ENCODE data around the gene ALLC. TPM values are rescaled to one million over a fixed set of nuclear protein-coding genes. Genes with fewer than 3 reads are reported as not detected.

Gene ALLC
- total and polyA plus RNA-seq, 4 donors, result 0.09 to 1.4 (median 0.74) TPM

- no peaks in the 10 kb centered on the region for H3K9me3 ChIP-seq (ENCODE audit: control insufficient read depth in 4 of 4, low read length in 3 of 4)
- TF ChIP-seq GABPA (IDR thresholded peaks at IDR 0.05 in 1 of 2, conservative IDR thresholded peaks at IDR 0.05 in 1 of 2) (no peak), HNF4A (conservative IDR thresholded peaks at IDR 0.05) (no peak)
- H3K27me3 ChIP-seq (ENCODE audit: control insufficient read depth in 4 of 4, insufficient read depth in 4 of 4, low read length in 3 of 4), result no peaks in the 10 kb centered on the region
- no peak overlapping the region for H3K9ac ChIP-seq (ENCODE audit: low read depth in 1 of 2, low read length in 2 of 2)
- 82% methylated on average over 16 of the region's 16 CpGs for WGBS
- peaks cover 0 to 5% (median 0%) of the 10 kb centered on the region in 4 donors for H3K36me3 ChIP-seq (ENCODE audit: control insufficient read depth in 4 of 4, insufficient read depth in 3 of 4, low read depth in 1 of 4, low read length in 3 of 4)
- DNase-seq (ENCODE audit: low spot score), result no peak
- no peak overlapping the region for H3K27ac ChIP-seq (ENCODE audit: low read depth in 1 of 2, low read length in 2 of 2)
- no peak overlapping the region for H3K4me3 ChIP-seq (ENCODE audit: low read depth in 1 of 3, low read length in 3 of 3)
- peaks cover 0 to 16% (median 12%) of the 10 kb centered on the region in 4 donors for H3K4me1 ChIP-seq (ENCODE audit: control insufficient read depth in 4 of 4, insufficient read depth in 4 of 4, low read length in 3 of 4)
Measured at GRCh38 chr2:3649581-3649980, 8.4 kb upstream of the ALLC start.

- no peaks in the 10 kb centered on the region for H3K27me3 ChIP-seq (ENCODE audit: control insufficient read depth in 4 of 4, insufficient read depth in 4 of 4, low read length in 3 of 4)
- peak overlapping the region in 1 of 2 donors; percentile 25 for H3K27ac ChIP-seq (ENCODE audit: low read depth in 1 of 2, low read length in 2 of 2)
- TF ChIP-seq GABPA (IDR thresholded peaks at IDR 0.05 in 1 of 2, conservative IDR thresholded peaks at IDR 0.05 in 1 of 2) (no peak), HNF4A (conservative IDR thresholded peaks at IDR 0.05) (no peak), CTCF (IDR thresholded peaks at IDR 0.05; ENCODE audit: low read depth, low read length, missing input control) (peak; percentile 5), NR2F2 (IDR thresholded peaks at IDR 0.05) (no peak)
- H3K4me3 ChIP-seq (ENCODE audit: low read depth in 1 of 3, low read length in 3 of 3), result no peak overlapping the region
- H3K4me1 ChIP-seq (ENCODE audit: control insufficient read depth in 4 of 4, insufficient read depth in 4 of 4, low read length in 3 of 4), result peaks cover 0 to 16% (median 12%) of the 10 kb centered on the region in 4 donors
- H3K9me3 ChIP-seq (ENCODE audit: control insufficient read depth in 4 of 4, low read length in 3 of 4), result no peaks in the 10 kb centered on the region
- H3K36me3 ChIP-seq (ENCODE audit: control insufficient read depth in 4 of 4, insufficient read depth in 3 of 4, low read depth in 1 of 4, low read length in 3 of 4), result peaks cover 0 to 5% (median 0%) of the 10 kb centered on the region in 4 donors
- 68% methylated on average over 20 of the region's 20 CpGs for WGBS
- H3K9ac ChIP-seq (ENCODE audit: low read depth in 1 of 2, low read length in 2 of 2), result no peak overlapping the region
- DNase-seq (ENCODE audit: low spot score), result no peak
Measured at GRCh38 chr2:3650140-3650920, 7.7 kb upstream of the ALLC start.

GRCh38 chr2:3651691-3652648 is 6.0 kb upstream of the ALLC start:
- Histone ChIP-seq H3K9me3 (ENCODE audit: control insufficient read depth in 4 of 4, low read length in 3 of 4) (no peaks in the 10 kb centered on the region), H3K9ac (ENCODE audit: low read depth in 1 of 2, low read length in 2 of 2) (peak overlapping the region in 1 of 2 donors; percentile 12)
- peak; percentile 50 for DNase-seq (ENCODE audit: low spot score)
- TF ChIP-seq RAD21 (IDR thresholded peaks at IDR 0.05), result peak in 1 of 2 donors; percentile 12
- no peak for TF ChIP-seq ZBTB33 (IDR thresholded peaks at IDR 0.05)
- TF ChIP-seq CTCF (IDR thresholded peaks at IDR 0.05; ENCODE audit: low read depth, low read length, missing input control), result no peak
- TF ChIP-seq FOXA2 (IDR thresholded peaks at IDR 0.05), result no peak
- TF ChIP-seq FOXA1 (IDR thresholded peaks at IDR 0.05), result no peak
- TF ChIP-seq NR2F2 (IDR thresholded peaks at IDR 0.05), result peak; percentile 70
- TF ChIP-seq JUND (IDR thresholded peaks at IDR 0.05), result no peak
- TF ChIP-seq REST (IDR thresholded peaks at IDR 0.05), result no peak
- no peak for TF ChIP-seq SP1 (IDR thresholded peaks at IDR 0.05)
- peak; percentile 63 for TF ChIP-seq YY1 (IDR thresholded peaks at IDR 0.05)
- no peak for TF ChIP-seq ATF3 (IDR thresholded peaks at IDR 0.05)
- TF ChIP-seq HNF4G (IDR thresholded peaks at IDR 0.05), result no peak

More at GRCh38 chr2:3651691-3652648, 6.0 kb upstream of the ALLC start:
- Histone ChIP-seq H3K36me3 (ENCODE audit: control insufficient read depth in 4 of 4, insufficient read depth in 3 of 4, low read depth in 1 of 4, low read length in 3 of 4) (no peaks in the 10 kb centered on the region), H3K27me3 (ENCODE audit: control insufficient read depth in 4 of 4, insufficient read depth in 4 of 4, low read length in 3 of 4) (no peaks in the 10 kb centered on the region), H3K27ac (ENCODE audit: low read depth in 1 of 2, low read length in 2 of 2) (peak overlapping the region; percentile 15 to 46), H3K4me3 (ENCODE audit: low read depth in 1 of 3, low read length in 3 of 3) (peak overlapping the region; percentile 43 to 51 (median 44)), H3K4me1 (ENCODE audit: control insufficient read depth in 4 of 4, insufficient read depth in 4 of 4, low read length in 3 of 4) (peaks cover 0 to 21% (median 12%) of the 10 kb centered on the region in 4 donors)
- 16% methylated on average over 45 of the region's 45 CpGs for WGBS

All from liver (tissue), 9 donors.